Fibroblast of gingiva (primary cell): ENCODE results near the gene SLC7A7.
"Not testable (repeated sequence)": the region's sequence is repeated elsewhere in the genome, so short reads cannot be mapped to it uniquely, and the experiment has no call there.

ENCODE experiments used
- DNase-seq: peaks from one replicate; pipeline ENCODE4 v3.0.0-alpha.2; 2011; ENCODE audit warnings: low read depth

SLC7A7 gene

GRCh38 chr14:22814941-22815713 lies at the start of gene SLC7A7:
Gene SLC7A7 (minus strand): TSS chr14:22815435. CDS start chr14:22813398, 2,037 bp downstream.
- DNase-seq = no peak

DNA sequence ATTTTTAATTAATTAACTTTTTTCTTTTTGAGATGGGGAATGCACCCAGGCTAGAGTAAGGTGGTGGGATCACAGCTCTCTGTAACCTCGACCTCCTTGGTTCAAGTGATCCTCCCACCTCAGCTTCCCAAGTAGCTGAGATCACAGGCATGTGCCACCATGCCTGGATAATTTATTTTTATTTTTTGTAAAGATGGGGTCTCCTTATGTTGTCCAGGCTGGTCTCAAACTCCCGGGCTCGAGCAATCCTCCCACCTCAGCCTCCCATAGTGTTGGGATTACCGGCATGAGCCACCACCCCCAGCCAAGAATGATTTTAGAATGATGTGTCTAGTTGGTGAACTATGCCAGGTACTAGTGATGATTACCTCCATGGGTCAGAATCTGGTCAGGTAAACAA lies 49.7 kb upstream of the SLC7A7 start:
- no peak for DNase-seq

DNA sequence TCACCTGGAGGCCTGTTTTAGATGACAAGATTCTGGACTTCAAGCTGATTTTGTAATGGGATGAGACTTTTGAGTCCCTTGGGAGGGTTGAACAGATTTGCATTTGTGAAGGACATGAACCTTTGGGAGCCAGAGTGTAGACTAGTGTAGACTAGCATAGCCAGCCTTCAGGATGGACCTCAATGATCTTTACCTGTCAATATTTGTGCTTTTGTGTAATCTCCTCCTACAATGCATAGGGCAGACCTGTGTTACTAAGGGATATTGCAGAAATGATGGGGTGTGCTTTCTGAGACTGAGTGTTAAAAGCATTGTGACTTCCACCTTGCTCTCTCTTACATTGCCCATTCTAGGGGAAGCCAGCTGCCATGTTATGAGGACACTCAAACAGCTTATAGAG lies 46.4 kb upstream of the SLC7A7 start:
- DNase-seq = no peak

GRCh38 chr14:22860377-22860776 lies 45.1 kb upstream of the SLC7A7 start:
- not testable (repeated sequence) for DNase-seq

DNA sequence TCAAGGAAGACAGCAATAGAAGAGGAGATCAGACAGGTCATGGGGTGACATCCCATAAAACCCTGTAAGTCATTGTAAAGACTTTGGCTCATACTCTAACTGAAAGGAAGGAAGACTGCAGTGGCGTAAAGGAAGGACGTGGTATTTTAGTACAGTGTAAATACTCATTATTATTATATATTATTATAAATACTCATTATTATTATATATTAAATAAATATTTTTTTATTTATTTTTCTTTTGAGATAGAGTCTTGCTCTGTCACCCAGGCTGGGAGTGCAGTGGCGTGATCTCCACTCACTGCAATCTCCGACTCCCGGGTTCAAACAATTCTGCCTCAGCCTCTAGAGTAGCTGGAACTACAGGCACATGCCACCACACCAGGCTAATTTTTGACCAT lies 41.2 kb upstream of the SLC7A7 start:
- DNase-seq = no peak

DNA sequence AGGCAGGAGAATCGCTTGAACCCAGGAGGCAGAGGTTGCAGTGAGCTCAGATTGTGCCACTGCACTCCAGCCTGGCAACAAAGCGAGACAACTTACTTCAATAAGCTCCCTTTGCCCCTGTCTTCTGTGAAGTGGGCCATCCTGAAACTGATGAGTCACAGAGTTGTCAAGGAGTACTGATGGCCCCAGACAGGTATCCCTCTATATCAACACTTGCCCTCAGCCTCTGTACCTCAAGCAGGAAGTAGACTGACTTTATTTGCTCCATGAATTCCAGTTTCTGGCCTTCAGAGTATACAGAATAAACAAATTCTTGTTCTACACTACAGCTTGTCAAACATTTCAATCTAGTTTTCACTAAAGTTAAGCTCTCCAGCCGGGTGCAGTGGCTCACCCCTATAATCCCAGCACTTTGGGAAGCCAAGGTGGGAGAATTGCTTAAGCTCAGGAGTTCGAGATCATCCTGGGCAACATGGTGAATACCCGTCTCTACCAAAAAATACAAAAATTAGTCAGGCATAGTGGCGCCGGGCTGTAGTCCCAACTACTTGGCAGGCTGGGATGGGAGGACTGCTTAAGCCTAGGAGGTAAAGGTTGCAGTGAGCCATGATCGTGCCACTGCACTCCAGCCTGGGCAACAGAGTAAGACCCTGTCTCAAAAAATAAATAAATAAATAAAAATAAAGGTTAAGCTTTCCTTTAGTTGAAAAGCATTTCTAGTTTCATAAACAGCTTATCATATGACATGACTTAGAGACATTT lies 39.9 kb upstream of the SLC7A7 start:
- no peak for DNase-seq

DNA sequence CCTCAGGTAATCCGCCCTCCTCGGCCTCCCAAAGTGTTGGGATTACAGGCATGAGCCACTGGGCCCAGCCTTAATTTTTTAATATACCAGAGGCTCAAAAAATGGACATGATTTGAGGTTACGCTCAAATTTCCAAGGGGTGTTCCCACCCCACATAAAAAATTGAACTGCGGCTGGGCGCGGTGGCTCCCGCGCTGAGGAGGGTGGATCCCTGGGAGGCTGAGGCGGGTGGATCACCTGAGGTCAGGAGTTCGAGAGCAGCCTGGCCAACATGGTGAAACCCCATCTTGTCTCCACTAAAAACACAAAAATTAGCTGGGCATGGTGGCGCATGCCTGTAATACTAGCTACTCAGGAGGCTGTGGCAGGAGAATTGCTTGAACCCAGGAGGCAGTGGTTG lies 39.1 kb upstream of the SLC7A7 start:
- DNase-seq = not testable (repeated sequence)

DNA sequence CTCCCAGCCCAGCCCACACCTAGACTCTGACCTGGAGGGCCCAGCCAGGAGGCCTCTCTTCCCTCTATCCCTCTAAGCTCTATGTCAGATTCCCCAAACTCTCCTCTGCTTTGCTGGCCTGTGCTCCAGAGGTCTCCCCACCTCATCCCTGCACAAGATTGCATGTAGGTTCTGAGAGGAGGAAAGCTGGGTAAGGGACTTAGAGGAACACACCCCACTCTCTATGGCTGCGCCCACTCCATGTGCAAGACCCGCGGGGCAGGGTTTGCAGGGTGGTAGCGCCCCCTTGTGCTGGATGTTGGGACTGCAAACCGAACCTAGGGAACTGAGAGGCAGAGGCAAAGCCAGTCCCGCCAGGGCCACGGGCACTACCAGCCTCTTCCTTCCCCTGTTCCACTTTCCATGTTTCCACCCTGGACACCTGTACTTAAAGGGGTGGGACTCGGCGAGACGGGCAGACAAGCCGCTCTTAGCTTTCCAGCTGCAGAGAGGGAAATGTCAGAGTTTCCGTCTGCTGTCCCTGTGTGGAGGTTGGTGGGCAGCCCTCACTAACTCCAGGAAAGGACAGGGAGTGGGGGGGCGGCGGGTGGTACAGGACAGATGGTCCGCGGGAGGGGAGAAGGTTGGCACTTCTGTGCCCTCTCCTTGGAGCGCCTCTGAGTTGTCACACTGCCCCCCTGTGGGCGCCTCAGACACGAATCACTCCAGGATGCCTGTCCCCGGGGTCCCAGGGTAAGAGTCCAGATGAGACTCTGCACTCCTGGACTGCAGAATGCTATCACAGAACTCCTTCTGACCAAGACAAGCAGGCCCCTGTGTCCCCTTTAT lies 37.9 kb upstream of the SLC7A7 start:
- peak; percentile 81 for DNase-seq

DNA sequence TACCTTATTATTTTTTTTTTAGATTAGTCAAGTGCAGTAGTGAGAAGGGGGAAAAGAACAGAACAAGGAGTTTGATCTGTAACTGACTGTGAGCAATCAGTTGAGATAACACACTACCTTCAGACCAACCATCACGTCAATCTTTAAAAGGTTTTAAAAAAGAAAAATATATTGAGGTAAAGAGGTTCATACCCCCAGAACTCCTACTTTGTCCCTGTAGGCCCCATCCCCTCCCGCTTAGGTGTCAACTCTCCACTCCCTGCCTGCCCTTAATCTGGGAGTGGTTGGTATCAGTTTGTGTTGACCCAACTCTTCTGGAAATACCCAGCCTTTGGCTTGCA lies 37.3 kb upstream of the SLC7A7 start:
- DNase-seq = no peak

DNA sequence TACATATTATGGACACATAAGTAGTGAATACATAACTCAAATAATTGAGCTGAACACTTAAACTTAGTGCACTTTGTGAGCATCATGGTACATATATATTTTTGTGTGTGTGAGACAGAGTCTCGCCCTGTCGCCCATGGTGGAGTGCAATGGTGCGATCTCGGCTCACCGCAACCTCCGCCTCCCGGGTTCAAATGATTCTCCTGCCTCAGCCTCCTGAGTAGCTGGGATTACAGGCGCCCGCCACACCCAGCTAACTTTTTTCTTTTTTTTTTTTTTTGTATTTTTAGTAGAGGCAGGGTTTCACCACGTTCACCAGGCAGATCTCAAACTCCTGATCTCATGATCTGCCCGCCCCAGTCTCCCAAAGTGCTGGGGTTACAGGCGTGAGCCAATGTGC lies 36.9 kb upstream of the SLC7A7 start:
- DNase-seq = not testable (repeated sequence)

GRCh38 chr14:22850944-22851764 lies 35.9 kb upstream of the SLC7A7 start:
- DNase-seq = peak; percentile 97

DNA sequence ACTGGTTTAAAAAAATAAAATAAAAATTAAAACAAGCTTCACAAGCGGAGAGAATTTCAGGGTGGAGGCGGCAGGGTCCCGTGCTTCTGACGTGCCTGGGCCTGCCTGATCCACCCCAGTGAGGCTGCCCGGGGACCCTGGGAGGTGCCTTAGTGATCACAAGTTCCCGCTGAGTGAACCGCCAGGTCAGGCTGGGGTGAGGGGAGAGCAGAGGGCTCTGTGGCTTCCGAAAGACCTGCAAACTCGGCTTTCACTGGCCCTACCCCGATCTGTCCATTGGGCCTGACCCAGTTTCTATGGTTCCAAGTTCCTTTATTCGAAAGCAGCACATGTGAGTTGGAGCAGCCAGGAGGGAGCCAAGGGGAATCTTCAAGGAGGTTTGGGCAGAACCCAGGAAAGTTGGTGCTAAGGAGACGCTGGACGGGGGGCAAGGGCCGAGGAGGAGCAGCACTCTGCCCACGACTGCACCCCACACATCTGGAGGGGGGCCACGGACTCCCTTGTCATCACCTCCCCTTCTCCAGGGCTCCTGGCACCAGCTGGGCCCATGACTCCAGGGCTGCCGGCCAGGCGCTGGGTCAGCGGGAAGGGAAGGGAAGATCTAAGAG lies 34.1 kb upstream of the SLC7A7 start:
- peak; percentile 92 for DNase-seq

- peak; percentile 99 for DNase-seq
Measured at GRCh38 chr14:22848351-22849164, 33.3 kb upstream of the SLC7A7 start.

GRCh38 chr14:22847661-22848341 lies 32.6 kb upstream of the SLC7A7 start:
- DNase-seq = peak; percentile 74

- DNase-seq = no peak
Measured at GRCh38 chr14:22846811-22847307, 31.6 kb upstream of the SLC7A7 start.

DNA sequence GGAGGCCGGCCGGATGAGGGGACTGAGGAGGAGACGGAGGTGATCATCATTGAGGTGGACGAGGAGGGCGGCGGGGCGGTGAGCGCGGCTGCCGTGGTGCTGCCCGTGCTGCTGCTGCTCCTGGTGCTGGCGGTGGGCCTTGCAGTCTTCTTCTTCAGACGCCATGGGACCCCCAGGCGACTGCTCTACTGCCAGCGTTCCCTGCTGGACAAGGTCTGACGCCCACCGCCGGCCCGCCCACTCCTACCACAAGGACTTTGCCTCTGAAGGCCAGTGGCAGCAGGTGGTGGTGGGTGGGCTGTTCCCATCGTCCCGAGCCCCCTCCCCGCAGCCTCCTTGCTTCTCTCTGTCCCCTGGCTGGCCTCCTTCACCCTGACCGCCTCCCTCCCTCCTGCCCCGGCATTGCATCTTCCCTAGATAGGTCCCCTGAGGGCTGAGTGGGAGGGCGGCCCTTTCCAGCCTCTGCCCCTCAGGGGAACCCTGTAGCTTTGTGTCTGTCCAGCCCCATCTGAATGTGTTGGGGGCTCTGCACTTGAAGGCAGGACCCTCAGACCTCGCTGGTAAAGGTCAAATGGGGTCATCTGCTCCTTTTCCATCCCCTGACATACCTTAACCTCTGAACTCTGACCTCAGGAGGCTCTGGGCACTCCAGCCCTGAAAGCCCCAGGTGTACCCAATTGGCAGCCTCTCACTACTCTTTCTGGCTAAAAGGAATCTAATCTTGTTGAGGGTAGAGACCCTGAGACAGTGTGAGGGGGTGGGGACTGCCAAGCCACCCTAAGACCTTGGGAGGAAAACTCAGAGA lies 30.8 kb upstream of the SLC7A7 start:
- no peak for DNase-seq

GRCh38 chr14:22845103-22845394 lies 29.8 kb upstream of the SLC7A7 start:
- DNase-seq = no peak

- DNase-seq = no peak
Measured at GRCh38 chr14:22844221-22845102, 29.2 kb upstream of the SLC7A7 start.
